BE2C (cell line): ENCODE data around the gene ADRB2.

Source experiments
- DNase-seq: peaks from one replicate; pipeline ENCODE4 v3.0.0-alpha.2; 2020
- H3K27me3 ChIP-seq: fragments of 250-450 bp; sonication (Bioruptor Pico); 2 replicates; pipeline ENCODE4 v1.5.1; 2020; ENCODE audit warnings: mild to moderate bottlenecking
- H3K36me3 ChIP-seq: fragments of 250-450 bp; sonication (Bioruptor Pico); 2 replicates; pipeline ENCODE4 v1.5.1; 2020; ENCODE audit warnings: mild to moderate bottlenecking
- H3K4me1 ChIP-seq: fragments of 250-450 bp; sonication (Bioruptor Pico); 2 replicates; pipeline ENCODE4 v1.5.1; 2020
- H3K4me3 ChIP-seq: 2 replicates; pipeline ENCODE4 v1.5.1; 2011; ENCODE audit warnings: low read depth, low read length
- H3K9me3 ChIP-seq: fragments of 250-450 bp; sonication (Bioruptor Pico); 2 replicates; pipeline ENCODE4 v1.5.1; 2020
- CTCF ChIP-seq: IDR thresholded peaks from 2 replicates; pipeline ENCODE4 v1.5.1; 2012; ENCODE audit warnings: mild to moderate bottlenecking, low read depth, low read length

Gene ADRB2

GRCh38 chr5:148837383-148837782, 11.0 kb downstream of the ADRB2 start:
- no peaks in the 10 kb centered on the region for H3K4me1 ChIP-seq
- no peak for DNase-seq
- no peaks in the 10 kb centered on the region for H3K27me3 ChIP-seq
- no peaks in the 10 kb centered on the region for H3K36me3 ChIP-seq
- TF ChIP-seq CTCF = no peak
- no peaks in the 10 kb centered on the region for H3K9me3 ChIP-seq
- no peak overlapping the region for H3K4me3 ChIP-seq

GRCh38 chr5:148838357-148838756, 11.9 kb downstream of the ADRB2 start:
- no peak for TF ChIP-seq CTCF
- Histone ChIP-seq H3K4me1 (no peaks in the 10 kb centered on the region), H3K4me3 (no peak overlapping the region)

GRCh38 chr5:148839960-148840359, 13.5 kb downstream of the ADRB2 start:
- H3K4me1 ChIP-seq = no peaks in the 10 kb centered on the region
- no peaks in the 10 kb centered on the region for H3K9me3 ChIP-seq
- TF ChIP-seq CTCF = no peak
- no peaks in the 10 kb centered on the region for H3K36me3 ChIP-seq
- H3K27me3 ChIP-seq = no peaks in the 10 kb centered on the region
- H3K4me3 ChIP-seq = no peak overlapping the region
- DNase-seq = no peak

More at GRCh38 chr5:148838357-148838756, 11.9 kb downstream of the ADRB2 start:
- no peak for DNase-seq
- Histone ChIP-seq H3K36me3 (no peaks in the 10 kb centered on the region), H3K9me3 (no peaks in the 10 kb centered on the region), H3K27me3 (no peaks in the 10 kb centered on the region)

DNA sequence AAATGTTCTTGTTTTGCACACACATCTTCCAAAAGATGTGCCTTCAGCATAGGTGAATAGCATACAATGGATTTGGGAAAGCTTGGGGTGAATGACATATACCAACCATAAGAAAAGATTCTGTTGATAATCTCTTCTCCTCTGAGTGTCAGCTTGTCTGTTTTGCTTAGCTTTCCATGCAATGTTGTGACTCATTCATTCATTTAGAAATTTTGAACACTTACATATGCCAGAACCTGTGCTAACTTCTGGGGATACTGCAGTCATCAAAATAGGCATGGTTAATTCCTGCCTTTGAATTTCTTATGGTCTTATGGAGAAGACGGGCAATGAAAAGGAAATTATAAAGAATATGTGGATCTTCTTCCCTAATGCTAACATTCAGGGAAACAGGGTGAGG, 14.1 kb downstream of the ADRB2 start:
- no peak overlapping the region for H3K4me3 ChIP-seq
- TF ChIP-seq CTCF = no peak
- H3K27me3 ChIP-seq = no peaks in the 10 kb centered on the region
- H3K4me1 ChIP-seq = no peaks in the 10 kb centered on the region
- no peaks in the 10 kb centered on the region for H3K9me3 ChIP-seq
- no peaks in the 10 kb centered on the region for H3K36me3 ChIP-seq
- no peak for DNase-seq

DNA sequence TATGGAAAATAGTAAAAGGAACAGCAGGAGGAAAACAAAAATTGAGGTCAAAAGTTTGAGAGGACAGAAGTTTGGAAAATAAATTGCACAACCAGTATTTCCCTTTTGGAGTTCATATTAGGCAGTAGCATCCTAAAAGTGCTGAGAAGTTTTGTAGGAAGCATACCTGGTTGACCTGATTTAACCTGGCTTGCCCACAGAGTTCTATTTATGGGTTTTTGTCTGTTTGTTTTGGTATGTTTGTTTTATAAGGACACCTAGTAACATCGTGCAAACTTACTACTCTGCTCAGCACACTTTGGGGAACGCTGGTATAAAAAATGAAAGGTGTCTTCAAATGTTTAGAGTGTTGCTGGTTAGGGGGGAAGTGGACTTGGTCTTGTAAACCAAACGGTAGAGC, 15.1 kb downstream of the ADRB2 start:
- TF ChIP-seq CTCF = no peak
- Histone ChIP-seq H3K36me3 (no peaks in the 10 kb centered on the region), H3K9me3 (no peaks in the 10 kb centered on the region), H3K27me3 (no peaks in the 10 kb centered on the region), H3K4me1 (no peaks in the 10 kb centered on the region), H3K4me3 (no peak overlapping the region)
- no peak for DNase-seq

GRCh38 chr5:148842161-148842560, 15.8 kb downstream of the ADRB2 start:
- Histone ChIP-seq H3K9me3 (no peaks in the 10 kb centered on the region), H3K27me3 (no peaks in the 10 kb centered on the region), H3K4me3 (no peak overlapping the region), H3K4me1 (no peaks in the 10 kb centered on the region), H3K36me3 (no peaks in the 10 kb centered on the region)
- TF ChIP-seq CTCF = no peak
- DNase-seq = no peak
